ENCODE results near the gene KRT7.
A peak's percentile ranks its signal among the peaks of the same experiment; 100 is the strongest.

The KRT7 gene

DNA sequence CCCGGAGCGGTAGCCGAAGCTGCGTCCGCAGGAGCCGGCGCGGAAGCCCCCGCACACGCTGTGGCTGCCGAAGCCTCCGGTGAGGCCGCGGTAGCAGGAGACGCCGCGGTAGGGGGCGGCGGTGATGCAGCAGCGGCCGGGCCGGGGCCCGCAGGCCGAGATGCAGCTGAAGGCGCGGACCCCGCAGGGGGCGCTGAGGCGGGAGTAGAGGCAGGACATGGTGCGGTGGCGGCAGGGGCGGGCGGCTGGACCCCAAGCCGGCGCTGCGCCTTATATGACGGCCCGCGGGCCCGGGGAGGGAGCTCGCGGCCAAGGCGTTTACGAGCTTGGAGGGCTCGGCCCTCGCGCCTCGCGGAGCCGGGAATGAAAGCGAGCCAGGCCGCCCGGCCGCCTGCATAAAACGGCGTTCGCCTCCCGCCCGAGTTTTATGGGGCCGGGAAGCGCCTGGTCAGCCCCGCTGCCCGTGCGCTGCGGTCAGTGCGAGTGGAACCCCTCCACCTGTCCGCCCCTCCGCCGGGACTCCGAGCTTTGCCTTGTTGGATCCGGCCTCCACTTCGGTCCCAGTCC, 25.4 kb downstream of the KRT7 start:
- DNase-seq: no peak

DNA sequence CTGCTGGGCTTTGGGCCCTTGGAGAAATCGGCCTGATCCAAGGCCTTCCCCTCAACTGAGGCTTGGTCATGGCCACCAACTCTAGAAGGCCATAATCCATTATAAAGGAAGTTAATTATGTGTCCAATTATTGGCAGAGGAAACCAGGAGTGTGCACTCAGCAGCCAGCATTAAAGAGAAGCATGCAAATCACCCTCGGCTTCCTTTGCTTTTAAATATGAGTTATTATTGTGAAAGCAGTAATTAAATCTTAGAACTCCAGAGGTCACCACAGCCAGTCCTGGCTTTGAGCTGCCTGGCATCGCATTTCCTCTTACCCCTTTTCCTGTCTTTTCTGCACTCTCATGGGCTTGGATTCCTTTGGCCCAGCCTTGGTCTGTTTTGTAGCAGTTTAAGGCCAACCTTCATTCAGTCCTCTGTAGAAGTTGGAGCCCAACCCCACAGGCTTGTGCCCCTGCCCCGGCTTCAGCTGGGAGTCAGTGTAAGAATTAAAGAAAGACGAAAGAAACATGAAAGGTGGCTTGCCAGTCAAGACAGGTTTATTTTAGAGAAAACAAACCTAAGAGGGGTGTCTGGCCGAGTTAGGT, 26.7 kb downstream of the KRT7 start:
- DNase-seq: no peak

DNA sequence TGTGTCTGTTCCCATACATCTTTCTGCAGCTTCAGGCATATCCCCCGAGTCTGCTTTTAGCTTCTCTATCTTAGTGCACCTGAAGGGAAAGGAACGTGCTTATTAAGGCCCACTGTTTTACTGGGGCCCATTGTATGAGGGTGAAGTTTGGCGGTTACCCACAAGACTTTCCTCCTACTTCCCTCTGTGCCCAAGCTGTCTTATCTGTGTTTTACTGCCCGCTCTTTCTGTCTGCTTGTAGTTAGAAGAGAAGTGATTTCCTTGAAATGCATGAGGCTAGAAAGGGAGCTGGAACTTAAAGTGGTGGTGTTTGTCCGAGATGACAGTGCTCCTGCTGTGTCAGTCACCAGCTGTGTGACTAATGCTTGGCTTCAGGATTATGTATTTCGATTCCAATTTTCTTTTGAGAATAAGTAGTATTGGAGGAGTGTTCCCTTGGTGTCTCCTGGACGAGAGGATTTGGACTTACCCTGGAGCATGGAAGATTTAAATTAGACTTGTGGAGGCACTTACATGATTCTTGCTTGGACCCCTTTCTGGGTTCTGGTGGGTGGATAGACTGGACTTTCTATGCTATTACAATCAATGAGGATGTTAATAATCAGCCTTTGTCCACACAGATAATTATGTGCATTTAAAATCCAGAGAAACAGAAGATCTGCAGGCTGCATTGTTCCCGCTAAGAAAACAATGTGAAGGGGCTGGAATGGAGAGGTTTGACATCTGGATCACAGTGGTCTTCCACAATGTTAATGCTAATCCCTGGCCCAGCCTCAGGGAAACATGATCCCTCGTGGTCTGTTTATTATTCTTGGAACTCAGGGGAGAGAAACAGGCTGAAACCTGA, 27.5 kb downstream of the KRT7 start:
- DNase-seq: no peak

DNA sequence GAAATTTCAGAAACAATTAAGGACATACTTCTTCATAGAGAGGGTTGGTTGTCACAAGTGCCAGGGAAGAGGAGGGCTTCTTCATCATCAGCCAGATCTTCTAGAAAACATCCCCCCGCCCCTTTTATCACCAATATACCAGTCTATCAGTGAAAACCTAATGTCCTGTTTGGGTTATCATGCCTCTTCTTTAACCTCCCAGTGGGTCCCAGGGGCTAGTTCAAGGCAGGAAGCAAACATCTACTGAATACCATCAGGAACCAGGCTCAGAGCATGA, 28.1 kb downstream of the KRT7 start:
- no peak for DNase-seq

DNA sequence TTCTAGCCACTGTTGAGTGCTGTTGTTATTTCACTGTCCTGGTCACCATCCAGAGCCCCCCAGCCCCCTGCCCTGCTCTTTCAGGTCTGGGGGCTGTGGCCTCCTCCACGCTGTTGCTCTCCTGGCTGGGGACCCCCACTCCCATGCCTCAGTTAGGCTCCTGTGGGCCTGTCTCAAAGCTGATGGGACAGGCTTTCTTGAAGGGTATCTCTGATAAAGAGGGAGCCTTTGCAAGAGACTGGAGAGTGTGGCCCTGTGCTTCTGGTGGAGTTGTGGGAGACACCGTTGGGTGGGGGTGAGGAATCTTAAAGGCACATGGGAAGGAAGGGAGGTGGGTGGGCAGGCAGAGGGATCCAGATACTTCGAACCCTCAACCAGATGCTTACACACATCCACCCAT, 29.2 kb downstream of the KRT7 start:
- no peak for DNase-seq

DNA sequence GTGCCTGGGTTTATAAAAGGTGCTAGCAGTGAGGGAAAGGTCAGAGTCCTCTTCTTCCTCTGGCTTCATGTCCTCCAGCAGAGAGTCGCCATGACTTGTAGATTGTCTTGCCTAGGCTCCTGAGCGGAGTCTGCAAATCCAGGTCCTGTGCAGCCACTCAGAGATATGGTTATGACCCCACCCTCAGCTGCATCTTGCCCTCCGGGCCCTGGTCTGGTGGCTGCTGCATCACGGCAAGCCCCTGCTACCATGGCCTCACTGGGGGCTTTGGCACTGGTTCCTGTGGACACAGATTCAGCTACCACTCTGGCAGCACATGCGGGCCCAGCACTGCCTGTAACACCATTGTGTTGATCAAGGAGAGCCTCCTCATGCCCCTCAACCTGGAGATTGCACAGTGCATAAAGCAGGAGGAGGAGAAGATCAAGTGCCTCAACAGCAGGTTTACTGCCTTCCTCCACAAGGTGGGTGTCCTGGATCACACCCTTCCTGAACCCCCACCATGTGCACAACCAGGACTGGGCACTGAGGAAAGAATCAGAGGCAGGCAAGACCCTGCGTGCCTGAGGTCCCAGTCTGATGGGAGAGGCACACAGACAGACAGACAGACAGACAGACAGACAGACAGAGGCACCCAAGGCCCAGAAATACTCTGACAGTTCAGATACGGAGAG, 30.9 kb downstream of the KRT7 start:
- no peak for DNase-seq

DNA sequence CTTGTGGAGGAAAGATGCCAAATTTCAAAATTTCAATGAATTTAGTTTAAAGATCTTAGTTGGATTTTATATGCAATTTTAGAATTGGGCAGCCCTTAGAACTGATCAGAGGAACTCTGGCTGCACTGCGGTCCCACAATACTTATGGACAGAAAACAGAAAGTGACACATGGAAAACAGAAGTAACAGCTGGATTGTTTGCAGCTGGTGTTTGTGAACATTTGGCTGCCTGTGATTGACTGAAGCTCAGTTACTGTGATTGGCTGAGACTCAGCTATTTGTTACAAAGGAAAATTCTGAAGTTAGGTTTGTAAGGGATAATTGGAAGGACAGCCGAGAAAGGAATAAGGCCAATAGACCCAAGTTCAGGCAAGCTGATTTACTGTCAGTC, 31.4 kb downstream of the KRT7 start:
- no peak for DNase-seq

DNA sequence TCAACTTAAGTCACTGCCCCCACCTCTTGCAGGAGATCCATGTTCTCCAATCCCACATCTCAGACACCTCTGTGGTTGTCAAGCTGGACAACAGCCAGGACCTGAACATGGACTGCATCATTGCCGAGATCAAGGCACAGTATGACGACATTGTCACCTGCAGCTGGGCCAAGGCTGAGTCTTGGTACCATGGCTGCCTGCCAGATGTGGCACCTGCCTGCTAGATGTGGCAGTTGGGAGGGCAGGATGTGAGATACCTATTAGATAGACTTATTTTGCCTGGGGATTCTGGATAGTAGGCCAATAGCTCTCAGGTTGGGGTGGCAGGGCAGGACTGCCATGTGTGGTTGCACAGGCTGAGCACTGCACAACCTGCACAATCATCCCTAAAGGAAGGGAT, 33.5 kb downstream of the KRT7 start:
- DNase-seq: no peak

DNA sequence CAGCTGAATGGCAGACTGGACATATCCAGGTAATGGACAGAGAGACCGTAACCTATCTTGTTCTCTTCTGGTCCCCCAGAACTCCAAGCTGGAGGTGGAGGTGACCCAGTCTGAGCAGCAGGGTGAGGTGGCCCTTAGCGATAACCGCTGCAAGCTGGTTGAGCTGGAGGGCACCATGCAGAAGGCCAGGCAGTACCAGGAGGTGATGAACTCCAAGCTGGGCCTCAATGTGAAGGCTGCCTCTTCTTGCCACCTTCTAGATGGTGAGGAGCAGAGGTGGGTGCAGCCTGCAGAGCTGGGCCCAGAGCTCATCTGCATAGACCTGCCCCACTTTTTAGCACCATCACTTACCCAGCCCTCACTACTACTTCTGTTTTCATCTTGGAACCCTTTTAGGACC, 34.2 kb downstream of the KRT7 start:
- DNase-seq: no peak

DNA sequence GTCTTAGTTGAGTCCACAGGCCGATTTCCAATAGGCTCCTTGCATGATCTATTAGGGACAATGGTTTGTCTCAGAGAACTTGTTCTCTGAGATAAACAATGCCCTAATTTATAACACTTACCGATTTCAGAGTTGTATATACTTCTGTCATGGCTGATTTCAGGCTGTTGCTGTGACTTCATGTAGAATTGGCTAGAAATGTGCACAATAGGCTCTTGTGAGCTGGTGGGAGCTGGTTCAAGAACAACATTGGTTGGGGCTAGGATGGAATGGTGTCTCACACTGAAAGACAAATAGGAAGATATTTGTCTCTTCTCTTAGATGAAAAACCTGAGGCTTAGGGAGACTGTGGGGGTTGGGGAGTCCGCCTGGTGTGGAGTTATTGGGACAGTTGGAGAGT, 34.7 kb downstream of the KRT7 start:
- DNase-seq: no peak

DNA sequence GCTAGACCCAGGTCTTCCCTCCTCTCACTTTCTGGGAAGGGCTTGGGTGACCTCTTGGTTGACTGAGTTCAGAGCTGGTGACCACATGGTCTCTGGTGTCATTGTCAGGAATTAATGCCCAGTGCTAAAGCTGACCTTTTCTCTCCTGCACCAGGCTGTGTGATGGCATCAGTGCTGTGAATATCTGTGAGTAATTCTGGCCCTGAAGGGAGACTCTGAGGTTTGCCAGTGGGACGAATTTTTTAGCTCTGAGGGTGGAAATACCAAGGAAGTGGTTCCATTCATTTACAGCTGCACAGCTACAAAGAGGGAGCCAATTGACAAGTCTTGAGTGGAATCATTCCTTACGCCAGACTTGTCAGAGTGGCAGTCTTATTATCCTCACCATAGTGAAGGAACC, 35.2 kb downstream of the KRT7 start:
- no peak for DNase-seq

DNA sequence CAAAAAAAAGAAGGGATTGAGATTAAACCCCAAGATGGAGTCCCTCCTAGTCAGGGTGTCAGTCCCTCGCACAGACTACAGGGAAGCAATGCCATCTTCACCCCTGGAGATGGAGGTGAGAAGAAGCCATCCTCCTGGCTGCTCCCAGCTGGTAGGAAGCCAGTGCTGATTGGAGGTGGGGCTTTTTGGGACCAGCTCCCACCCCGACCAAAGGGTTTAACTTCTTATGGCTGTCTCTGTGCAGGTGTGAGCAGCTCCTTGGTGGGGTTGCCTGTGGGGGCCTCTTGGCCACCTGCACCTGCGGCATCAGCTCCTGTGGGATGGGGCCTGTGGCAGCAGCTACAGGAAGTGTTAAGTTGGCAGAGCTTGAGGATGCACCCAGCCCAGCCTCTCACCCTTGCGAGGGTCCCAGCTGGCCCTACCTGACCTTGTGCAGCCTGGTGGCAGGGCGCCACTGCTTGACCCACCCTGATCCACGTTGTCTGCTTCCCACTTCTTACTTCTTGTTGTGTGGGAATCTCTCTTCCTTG, 37.6 kb downstream of the KRT7 start:
- no peak for DNase-seq

DNA sequence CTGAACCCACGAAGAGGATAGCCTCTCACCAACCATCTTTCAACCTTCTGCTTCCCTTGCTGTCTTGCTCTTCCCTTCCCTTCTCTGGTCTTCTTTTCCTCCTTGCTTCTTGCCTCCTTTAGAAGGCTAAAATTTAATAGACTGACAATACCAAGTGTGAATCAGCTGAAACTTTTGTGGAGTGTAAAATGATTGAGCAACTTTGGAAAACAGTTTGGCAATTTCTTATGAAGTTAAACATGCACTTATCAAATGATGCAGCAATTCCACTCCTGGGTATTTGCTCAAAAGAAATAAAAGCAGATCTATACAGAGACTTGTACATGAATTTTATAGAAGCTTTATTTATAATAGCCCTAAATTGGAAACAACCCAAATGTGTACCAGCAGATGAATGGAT, 38.1 kb downstream of the KRT7 start:
- no peak for DNase-seq

DNA sequence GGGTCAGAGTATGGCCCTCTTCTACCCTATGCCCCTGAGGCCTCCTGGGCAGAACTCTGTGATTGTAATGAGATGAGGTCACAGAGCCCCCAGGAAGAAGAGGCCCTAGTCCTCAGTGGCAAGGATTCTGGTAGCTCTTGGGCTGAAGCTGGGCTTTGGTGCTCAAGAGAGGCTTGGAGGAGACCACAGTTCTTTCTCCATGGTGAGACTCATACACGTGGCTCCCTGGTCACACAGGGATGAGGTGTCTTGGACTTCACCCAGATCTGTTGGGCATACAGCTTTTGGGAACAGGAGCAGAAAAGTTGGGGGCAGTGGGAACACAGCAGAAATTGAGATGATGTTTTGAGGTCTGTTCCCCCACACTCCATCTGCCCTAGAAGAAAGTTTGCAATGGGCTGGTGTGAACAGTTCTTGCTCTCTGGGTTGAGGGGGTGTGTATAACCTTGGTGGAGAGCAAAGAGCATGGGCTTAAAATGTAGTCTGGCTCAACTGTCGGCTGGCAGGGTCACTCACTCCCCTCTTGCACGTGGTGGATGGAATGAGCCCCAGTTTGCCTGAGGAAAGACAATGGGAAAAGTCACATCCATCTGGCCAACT, 41.6 kb downstream of the KRT7 start, which contains the start of gene KRT86:
Gene KRT86, plus strand, starts transcription at position 125 of the 600 bp plus-strand sequence. CDS start 27,272 bp downstream, outside the sequence.
- no peak for DNase-seq

DNA sequence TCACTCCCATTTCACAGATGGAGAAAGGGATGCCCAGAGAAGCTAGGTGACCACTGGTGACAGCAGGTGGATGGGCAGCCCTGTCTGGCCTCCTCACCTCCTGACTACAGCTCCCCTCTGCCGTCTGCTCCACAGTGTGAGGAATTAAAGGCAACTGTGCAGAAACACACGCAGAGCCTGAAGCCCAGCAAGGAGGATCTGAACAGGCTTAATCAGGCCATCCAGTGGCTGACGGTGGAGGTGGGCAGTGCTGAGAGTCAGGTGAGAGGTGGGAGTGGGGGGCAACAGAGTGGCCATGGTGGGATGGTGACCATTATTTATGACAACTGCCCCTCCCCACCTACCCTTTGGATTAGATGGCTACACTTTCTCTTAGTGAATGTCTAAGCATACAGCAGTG, 42.6 kb downstream of the KRT7 start:
- DNase-seq: no peak

DNA sequence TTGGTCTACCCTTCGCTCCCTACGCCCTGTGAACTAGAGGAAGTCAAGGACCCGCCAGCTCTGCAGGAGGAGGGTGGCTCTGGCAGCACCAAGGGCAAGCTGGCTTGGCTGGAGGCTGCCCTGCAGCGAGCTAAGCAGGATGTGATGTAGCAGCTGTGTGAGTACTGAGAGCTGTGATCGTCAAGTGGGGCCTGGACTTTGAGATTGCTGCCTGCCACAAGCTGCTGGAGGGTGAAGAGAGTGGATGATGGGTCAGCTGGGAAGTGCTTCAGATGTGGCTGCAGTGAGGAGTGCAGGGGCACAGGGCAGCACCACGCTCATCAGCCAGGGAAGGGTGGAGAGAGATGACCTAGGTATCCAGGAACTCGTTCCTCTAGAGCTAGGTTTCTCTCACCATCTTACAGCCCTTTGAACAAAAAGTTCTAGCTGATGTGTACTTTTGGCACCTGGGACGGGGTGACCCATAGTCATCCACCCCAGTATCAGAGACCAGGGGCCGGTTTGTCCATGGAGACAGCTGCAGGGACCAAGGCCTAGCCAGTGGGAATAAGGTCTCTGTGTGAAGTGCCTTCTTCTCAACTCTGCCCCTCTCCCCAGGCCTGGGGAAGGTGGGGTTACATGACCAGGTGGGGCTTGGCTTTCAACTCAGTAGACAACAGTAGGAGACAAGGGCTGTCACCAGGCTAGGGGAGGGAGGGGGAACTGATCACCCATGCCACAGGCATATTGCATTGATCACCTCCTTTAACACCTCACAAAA, 44.6 kb downstream of the KRT7 start:
- DNase-seq: no peak

DNA sequence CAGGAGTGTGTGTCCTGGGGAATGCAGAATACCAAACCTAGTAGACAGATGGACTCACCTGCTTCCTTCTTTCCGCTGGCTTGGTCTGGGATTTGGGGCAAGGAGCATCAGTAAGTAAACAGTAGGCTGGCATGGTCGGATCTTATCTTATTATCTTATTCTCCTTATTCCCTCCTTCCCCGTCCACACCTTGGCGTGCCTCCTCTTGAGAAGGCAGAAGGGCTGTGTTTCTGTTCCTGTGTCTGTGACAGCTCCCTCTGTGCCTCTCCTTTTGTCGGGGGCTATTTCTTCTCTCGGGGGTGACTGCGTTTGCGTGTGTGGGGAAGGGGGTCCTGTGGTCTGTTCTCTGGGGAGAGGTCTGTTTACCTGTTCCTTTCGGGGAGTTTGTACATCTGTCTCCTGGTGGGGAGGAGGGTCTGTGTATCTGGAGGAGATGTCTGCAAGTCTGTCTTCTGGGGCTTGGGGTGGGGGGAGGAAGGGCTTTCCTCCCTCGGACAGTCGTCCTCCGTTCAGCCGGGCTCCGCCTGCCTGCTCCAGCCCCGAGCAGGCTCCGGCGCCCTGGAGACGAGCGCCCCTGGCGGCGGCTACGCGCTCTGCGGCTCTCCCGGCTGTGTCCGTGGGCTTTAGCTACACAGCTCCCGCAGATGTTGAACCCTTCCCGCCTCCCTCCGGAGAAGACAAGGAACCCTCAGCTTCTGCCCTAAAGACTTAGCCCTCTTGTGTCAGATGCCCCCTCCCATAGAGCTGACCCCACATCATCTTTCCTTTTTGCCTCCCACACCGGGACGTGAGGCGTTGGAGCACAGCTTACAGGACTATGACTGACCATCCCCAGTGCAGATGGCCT, 45.8 kb downstream of the KRT7 start:
- DNase-seq: peak; percentile 80

DNA sequence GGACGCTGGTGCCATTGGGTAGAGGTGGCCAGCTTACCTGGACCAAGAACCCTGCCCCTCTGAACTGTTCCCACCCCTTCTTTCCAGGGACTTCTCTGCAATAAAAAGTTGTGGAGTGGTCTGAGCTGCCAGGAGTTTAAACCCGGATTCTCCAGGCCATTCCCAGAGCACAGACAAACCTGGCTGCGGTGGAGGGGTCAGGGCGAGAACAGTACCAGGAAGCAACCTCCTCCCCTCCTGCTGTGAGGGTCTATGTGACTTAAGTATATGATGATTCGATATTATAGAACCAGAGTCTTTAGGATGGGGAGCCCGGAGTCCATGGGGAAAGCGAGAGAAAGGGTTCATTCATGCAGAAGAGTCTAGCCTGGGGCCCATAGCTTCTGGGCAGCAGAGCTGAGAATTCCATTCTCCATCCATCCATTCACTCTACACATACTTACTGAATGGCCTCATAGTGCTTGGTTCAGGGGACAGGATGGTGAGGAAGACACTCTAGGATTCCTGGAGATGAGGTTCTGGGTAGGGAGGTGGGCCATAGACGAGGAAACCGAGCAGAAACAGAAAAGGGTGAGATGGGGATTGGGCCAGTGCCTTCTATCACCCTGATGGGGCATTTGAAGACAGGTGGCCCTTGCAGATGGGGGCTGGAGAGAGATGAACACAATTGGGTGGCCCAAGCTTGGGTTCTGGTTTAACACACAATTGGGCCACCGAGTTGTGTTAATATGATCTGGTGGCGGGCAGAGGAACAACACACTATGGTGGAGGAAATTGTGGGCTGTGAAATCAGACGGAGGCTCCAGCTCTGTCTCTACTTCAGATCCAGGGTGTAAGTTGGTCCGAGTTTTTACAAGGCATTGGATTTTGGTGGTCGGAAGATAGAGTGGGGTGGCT, 46.6 kb downstream of the KRT7 start:
- DNase-seq: no peak

DNA sequence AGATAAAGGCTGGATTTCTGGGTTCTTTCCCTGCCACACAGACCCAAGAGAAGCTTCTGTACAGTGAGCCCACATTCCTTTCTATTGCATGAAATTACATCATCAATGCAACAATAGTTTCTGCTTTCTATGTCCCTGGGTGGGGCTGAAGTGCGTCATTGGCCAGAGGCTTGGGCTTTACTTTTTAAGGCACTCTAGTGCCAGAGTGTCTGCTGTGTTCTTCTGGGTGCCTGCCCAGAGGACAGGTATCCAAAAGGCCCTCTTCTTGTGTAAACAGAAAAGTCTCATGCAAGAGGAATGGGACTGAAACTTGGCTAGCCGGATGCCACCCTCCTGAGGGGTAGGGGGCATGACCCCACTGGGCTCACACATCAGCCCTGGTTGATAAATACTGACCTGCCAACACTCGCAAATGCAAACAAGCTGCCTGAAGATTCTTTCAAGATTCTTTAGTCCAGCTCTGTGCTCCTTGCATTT, 47.3 kb downstream of the KRT7 start:
- DNase-seq: peak; percentile 99
